H1 (cell line): Measurements from ENCODE around the gene LENG1. TPM values are rescaled to one million over a fixed set of nuclear protein-coding genes. Genes with fewer than 3 reads are reported as not detected.

ENCODE experiments used
- CTCF ChIA-PET: fragments of 300-600 bp; sonication (Branson Sonifier 250); formaldehyde crosslinking; loops from one replicate; lab custom pipeline; 2021; ENCODE audit not compliant: partially characterized antibody; lab: Charles Lee
- POLR2A ChIA-PET: fragments of 300-600 bp; sonication (Branson Sonifier 250); formaldehyde crosslinking; loops from one replicate; lab custom pipeline; 2021; ENCODE audit warnings: inconsistent platforms; ENCODE audit not compliant: partially characterized antibody; lab: Charles Lee
- DNase-seq, 2 experiments: peaks; one replicate each; pipeline versions ENCODE4 v3.0.0 to v3.0.0-alpha.2; 2010 to 2022; ENCODE audit warnings: low spot score in 2 of 2, low read depth in 1 of 2, mixed read lengths in 1 of 2
- FAIRE-seq: peaks from 2 replicates; lab custom pipeline; 2011; peaks lifted over from hg19 to GRCh38; lab: Jason Lieb, UNC
- H2AFZ ChIP-seq: 2 replicates; pipeline ENCODE4 v1.8.1; 2012; ENCODE audit warnings: low read length, inconsistent platforms
- H2AK5ac ChIP-seq: 2 replicates; pipeline ENCODE4 v1.6.1; 2013; ENCODE audit warnings: low read depth, low read length
- H2BK120ac ChIP-seq: replicated peaks from 2 replicates; pipeline ENCODE3; 2013; ENCODE audit warnings: low read depth, low read length, inconsistent platforms
- H2BK12ac ChIP-seq: 2 replicates; pipeline ENCODE4 v1.6.1; 2013; ENCODE audit warnings: low read depth, low read length
- H2BK15ac ChIP-seq: 2 replicates; pipeline ENCODE4 v1.6.1; 2013; ENCODE audit warnings: low read length
- H2BK20ac ChIP-seq: 2 replicates; pipeline ENCODE4 v1.6.1; 2013; ENCODE audit warnings: low read length
- H2BK5ac ChIP-seq: 2 replicates; pipeline ENCODE4 v1.6.1; 2013; ENCODE audit warnings: low read depth, low read length
- H3K14ac ChIP-seq: 2 replicates; pipeline ENCODE4 v1.6.1; 2013; ENCODE audit warnings: inconsistent platforms; ENCODE audit not compliant: insufficient read length
- H3K18ac ChIP-seq: 2 replicates; pipeline ENCODE4 v1.6.1; 2013; ENCODE audit warnings: low read length; ENCODE audit errors: extremely low read depth
- H3K23ac ChIP-seq: 2 replicates; pipeline ENCODE4 v1.6.1; 2013; ENCODE audit warnings: inconsistent platforms; ENCODE audit not compliant: insufficient read length
- H3K23me2 ChIP-seq: 2 replicates; pipeline ENCODE4 v1.6.1; 2013; ENCODE audit warnings: low read depth, low read length
- H3K27ac ChIP-seq: 2 replicates; pipeline ENCODE4 v1.6.1; 2011; ENCODE audit warnings: low read depth, low read length, inconsistent platforms
- H3K27me3 ChIP-seq, 4 experiments: replicated peaks in 1 of 4; 1 replicate in 1 of 4; 2 replicates in 3 of 4; pipeline versions ENCODE4 v1.6.1 to v1.8.1; 2011 to 2013; ENCODE audit warnings: low read length in 3 of 4, mild to moderate bottlenecking in 3 of 4, inconsistent platforms in 2 of 4, mixed read lengths in 2 of 4, moderate library complexity in 1 of 4; ENCODE audit not compliant: control insufficient read depth in 3 of 4, insufficient read depth in 3 of 4; ENCODE audit errors: extremely low read depth in 1 of 4
- H3K36me3 ChIP-seq, 4 experiments: 2 replicates each; pipeline versions ENCODE4 v1.6.1 to v1.8.1; 2011 to 2013; ENCODE audit warnings: mild to moderate bottlenecking in 4 of 4, low read length in 3 of 4, moderate library complexity in 2 of 4, control low read depth in 1 of 4, inconsistent platforms in 1 of 4; ENCODE audit not compliant: insufficient read depth in 4 of 4, control insufficient read depth in 2 of 4
- H3K4ac ChIP-seq: replicated peaks from 2 replicates; pipeline ENCODE3; 2013; ENCODE audit warnings: low read length, low read depth, mixed read lengths, inconsistent platforms; ENCODE audit not compliant: insufficient read length
- H3K4me1 ChIP-seq, 4 experiments: replicated peaks in 1 of 4; 1 replicate in 1 of 4; 2 replicates in 3 of 4; pipeline versions ENCODE4 v1.6.1 to v1.8.1; 2011 to 2013; ENCODE audit warnings: low read length in 3 of 4, inconsistent platforms in 2 of 4, mixed read lengths in 1 of 4; ENCODE audit not compliant: insufficient read depth in 4 of 4, control insufficient read depth in 3 of 4
- H3K4me2 ChIP-seq, 2 experiments: 2 replicates each; pipeline versions ENCODE4 v1.6.1 to v1.8.1; 2011 to 2013; ENCODE audit warnings: low read depth in 2 of 2, low read length in 2 of 2, control low read depth in 1 of 2, inconsistent platforms in 1 of 2, mild to moderate bottlenecking in 1 of 2; ENCODE audit not compliant: insufficient read depth in 1 of 2
- H3K4me3 ChIP-seq, 4 experiments: fragments of 200-600, 300-600 bp in 1 of 4; sonication (generic), shearing (Covaris generic), sonication (Bioruptor Twin) in 1 of 4; 2 replicates each; pipeline versions ENCODE4 v1.5.1 to v1.8.1; 2011 to 2016; ENCODE audit warnings: low read length in 4 of 4, low read depth in 3 of 4, control low read depth in 2 of 4, inconsistent platforms in 2 of 4, mild to moderate bottlenecking in 2 of 4, mixed read lengths in 1 of 4, moderate library complexity in 1 of 4; ENCODE audit not compliant: insufficient read depth in 2 of 4; ENCODE audit errors: extremely low read depth in 1 of 4
- H3K56ac ChIP-seq: replicated peaks from 2 replicates; pipeline ENCODE3; 2013; ENCODE audit warnings: low read depth, mild to moderate bottlenecking, mixed read lengths, low read length, inconsistent platforms; ENCODE audit not compliant: insufficient read length
- H3K79me1 ChIP-seq: 2 replicates; pipeline ENCODE4 v1.6.1; 2013; ENCODE audit warnings: low read depth, low read length, control low read depth
- H3K79me2 ChIP-seq, 2 experiments: 2 replicates each; pipeline versions ENCODE4 v1.6.1 to v1.8.1; 2012 to 2013; ENCODE audit warnings: low read length in 2 of 2, mild to moderate bottlenecking in 2 of 2, inconsistent platforms in 1 of 2; ENCODE audit not compliant: insufficient read depth in 2 of 2, control insufficient read depth in 1 of 2
- H3K9ac ChIP-seq, 4 experiments: replicated peaks in 1 of 4; 1 replicate in 1 of 4; 2 replicates in 3 of 4; pipeline versions ENCODE4 v1.6.1 to v1.8.1; 2011 to 2013; ENCODE audit warnings: low read depth in 3 of 4, low read length in 3 of 4, control low read depth in 2 of 4, mild to moderate bottlenecking in 2 of 4, moderate library complexity in 2 of 4, inconsistent platforms in 1 of 4; ENCODE audit errors: extremely low read depth in 1 of 4
- H3K9me3 ChIP-seq, 2 experiments: 2 replicates each; pipeline versions ENCODE4 v1.6.1 to v1.8.1; 2012 to 2013; ENCODE audit warnings: mild to moderate bottlenecking in 2 of 2, moderate library complexity in 2 of 2, control low read depth in 1 of 2, inconsistent platforms in 1 of 2, low read depth in 1 of 2, low read length in 1 of 2, mixed read lengths in 1 of 2; ENCODE audit not compliant: insufficient read depth in 2 of 2
- H4K20me1 ChIP-seq, 2 experiments: replicated peaks in 1 of 2; 2 replicates each; pipeline versions ENCODE3 to v1.8.1; 2011 to 2013; ENCODE audit warnings: inconsistent platforms in 2 of 2, low read length in 2 of 2, mild to moderate bottlenecking in 1 of 2; ENCODE audit not compliant: insufficient read depth in 2 of 2, control insufficient read depth in 1 of 2
- H4K5ac ChIP-seq: 2 replicates; pipeline ENCODE4 v1.6.1; 2013; ENCODE audit warnings: low read length, low read depth, mixed read lengths, inconsistent platforms; ENCODE audit not compliant: insufficient read length
- H4K8ac ChIP-seq: 2 replicates; pipeline ENCODE4 v1.8.0; 2013; ENCODE audit warnings: mild to moderate bottlenecking, moderate library complexity, low read length, inconsistent platforms; ENCODE audit not compliant: insufficient read depth; ENCODE audit errors: extremely low read depth
- H4K91ac ChIP-seq: replicated peaks from 2 replicates; pipeline ENCODE3; 2013; ENCODE audit warnings: low read length, mixed read lengths, inconsistent platforms; ENCODE audit not compliant: insufficient read length
- CBX8 ChIP-seq: fragments of 300-800, 300-1000 bp; sonication (generic); IDR thresholded peaks from 2 replicates; pipeline ENCODE4 v1.7.1; 2016; ENCODE audit warnings: low read depth, low read length, borderline replicate concordance
- CEBPB ChIP-seq: IDR thresholded peaks from 2 replicates; pipeline ENCODE4 v1.6.1; 2012; ENCODE audit warnings: low read depth, low read length
- CREB1 ChIP-seq: IDR thresholded peaks from 2 replicates; pipeline ENCODE4 v1.6.1; 2012; ENCODE audit warnings: inconsistent platforms
- E2F6 ChIP-seq: IDR thresholded peaks from 2 replicates; pipeline ENCODE4 v1.6.1; 2012; ENCODE audit warnings: inconsistent platforms
- EGR1 ChIP-seq: IDR thresholded peaks from 2 replicates; pipeline ENCODE4 v1.6.1; 2011; ENCODE audit warnings: low read depth, low read length, borderline replicate concordance
- EZH2 ChIP-seq: fragments of 200-600 bp; sonication (generic); IDR thresholded peaks from 2 replicates; pipeline ENCODE4 v1.7.1; 2012; ENCODE audit warnings: low read depth, mild to moderate bottlenecking, moderate library complexity, low read length, inconsistent platforms; ENCODE audit not compliant: severe bottlenecking
- FOSL1 ChIP-seq: IDR thresholded peaks from 2 replicates; pipeline ENCODE4 v1.6.1; 2011; ENCODE audit warnings: mild to moderate bottlenecking, low read depth, low read length, moderate library complexity; ENCODE audit not compliant: insufficient read depth
- HDAC2 ChIP-seq, 2 experiments: fragments of 300-600 bp in 1 of 2; sonication (generic) in 1 of 2; IDR thresholded peaks; 2 replicates each; pipeline ENCODE4 v1.6.1; 2011 to 2012; ENCODE audit warnings: low read depth in 2 of 2, low read length in 2 of 2, mild to moderate bottlenecking in 2 of 2, moderate library complexity in 2 of 2, borderline replicate concordance in 1 of 2, inconsistent platforms in 1 of 2
- KDM5A ChIP-seq: fragments of 200-600 bp; IDR thresholded peaks from 2 replicates; pipeline ENCODE4 v1.7.1; 2012; ENCODE audit warnings: mild to moderate bottlenecking, low read length, inconsistent platforms, mixed read lengths
- POLR2A ChIP-seq, 2 experiments: IDR thresholded peaks; 1 replicate in 1 of 2; 2 replicates in 1 of 2; pipeline ENCODE4 v1.6.1; 2011; ENCODE audit warnings: low read depth in 2 of 2, low read length in 2 of 2, mild to moderate bottlenecking in 2 of 2; ENCODE audit errors: control extremely low read depth in 1 of 2
- SUZ12 ChIP-seq: fragments of 200-600 bp; sonication (generic); IDR thresholded peaks from 2 replicates; pipeline ENCODE4 v1.6.1; 2012; ENCODE audit warnings: mild to moderate bottlenecking, inconsistent platforms, low read length, moderate library complexity, mixed read lengths
- TAF7 ChIP-seq: optimal IDR thresholded peaks from 2 replicates; pipeline ENCODE3; 2011; ENCODE audit warnings: low read depth, mild to moderate bottlenecking, inconsistent platforms, low read length, moderate library complexity, borderline replicate concordance
- TBP ChIP-seq: IDR thresholded peaks from 2 replicates; pipeline ENCODE4 v1.6.1; 2011; ENCODE audit warnings: low read depth, low read length, improper control_type of control experiment
- WGBS, 2 experiments: shearing (Covaris generic) in 1 of 2; methylation state at CpG; one replicate each; pipeline versions ENCODE4 v1.1.6 to v1.1.7; 2013 to 2015; ENCODE audit warnings: low lambda C conversion rate in 2 of 2, mixed read lengths in 2 of 2, inconsistent platforms in 1 of 2, low coverage in 1 of 2, missing lambda C conversion rate in 1 of 2; ENCODE audit not compliant: insufficient replicate concordance in 2 of 2, insufficient coverage in 1 of 2, insufficient read length in 1 of 2; ENCODE audit errors: extremely low coverage in 1 of 2, missing lambda C conversion rate in 1 of 2; 5-methylcytosine and 5-hydroxymethylcytosine counted together
- polyA plus RNA-seq, 7 experiments: library from polyadenylated mRNA; depleted of rRNA in 3 of 7; stranded (reverse) in 5 of 7; unstranded in 2 of 7; fragments of >200 nt in 5 of 7; fragments of 200-250 nt in 2 of 7; gene quantifications; 1 replicate in 5 of 7; 2 replicates in 1 of 7; 4 replicates in 1 of 7; pipeline versions ENCODE4 v1.2.1 to v1.2.3, GENCODE V29; 2011 to 2013; ENCODE audit warnings: missing spikeins in 2 of 7, mixed read lengths in 2 of 7
- total RNA-seq: library from RNA; stranded (reverse); fragmentation: NEBNext Ultra II Directional; extraction: Animal tissue kit (Norgen Biotek cat#: 25700); gene quantifications from 2 replicates; pipeline ENCODE4 v1.2.1, GENCODE V29; 2021

Gene LENG1
- total and polyA plus RNA-seq, 2 of the 8 experiments (the other 6 are each of a cell fraction or from before 2014, with no cell fraction given): 1.2 to 4.4 TPM

- Histone ChIP-seq H3K79me2 (no peaks in the 10 kb centered on the region), H3K4me2 (no peak overlapping the region), H3K23ac (no peak overlapping the region), H4K91ac (no peak overlapping the region), H3K4me1 (no peaks in the 10 kb centered on the region), H2BK120ac (no peak overlapping the region), H3K27me3 (no peaks in the 10 kb centered on the region), H3K27ac (no peak overlapping the region), H2AK5ac (no peak overlapping the region), H3K14ac (no peak overlapping the region), H2BK15ac (no peak overlapping the region), H4K8ac (no peak overlapping the region; the same call in 1 of the 2 replicates), H3K4me3 (no peak overlapping the region), H2BK5ac (no peak overlapping the region), H3K79me1 (no peaks in the 10 kb centered on the region; the same call in 1 of the 2 replicates), H2AFZ (no peak overlapping the region), H3K56ac (no peak overlapping the region), H3K18ac (no peak overlapping the region), H2BK20ac (no peak overlapping the region), H3K9me3 (no peaks in the 10 kb centered on the region), H3K36me3 (peaks cover 42 to 87% (median 78%) of the 10 kb centered on the region in 4 experiments), H3K23me2 (no peaks in the 10 kb centered on the region), H3K4ac (no peak overlapping the region), H4K5ac (no peak overlapping the region), H3K9ac (no peak overlapping the region), H4K20me1 (peaks cover 11 to 28% of the 10 kb centered on the region in 2 experiments), H2BK12ac (no peak overlapping the region)
- WGBS, 2 experiments: 95% methylated on average over 20 of the region's 23 CpGs; no CpG with 5 or more reads in 1 of the 2 experiments
- FAIRE-seq: no peak
- no peak for TF ChIP-seq SUZ12
- no peak for TF ChIP-seq POLR2A (IDR thresholded peaks at IDR 0.05; ENCODE audit: control extremely low read depth in 1 of 2, low read depth in 2 of 2, low read length in 2 of 2)
- TF ChIP-seq TBP: no peak
- no peak for TF ChIP-seq KDM5A
- TF ChIP-seq CBX8: no peak
- no peak for TF ChIP-seq CREB1
- no peak for TF ChIP-seq TAF7
- TF ChIP-seq CEBPB: no peak
- no peak for TF ChIP-seq EGR1
- no peak for TF ChIP-seq E2F6
- no peak for TF ChIP-seq EZH2
- no peak for TF ChIP-seq FOSL1
- TF ChIP-seq HDAC2 (IDR thresholded peaks at IDR 0.05; ENCODE audit: borderline replicate concordance in 1 of 2, low read depth in 2 of 2, low read length in 2 of 2): no peak
- ChIA-PET CTCF (no interaction called here), POLR2A (interaction anchor here (0.8 to 14.8 kb wide), 7 partner anchors 13 to 57 kb away, joined by 3 to 348 read pairs (median 4); partner anchors contain the start of genes CNOT3 and TSEN34)
- DNase-seq: no peak
These were observed 8.0 kb downstream of the LENG1 start for GRCh38 chr19:54151362-54152035.
